ENCODE measurements around the gene ADTRP. TPM values are rescaled to one million over a fixed set of nuclear protein-coding genes. Genes with fewer than 3 reads are reported as not detected.
"Not testable (repeated sequence)": the region's sequence is repeated elsewhere in the genome, so short reads cannot be mapped to it uniquely, and the experiment has no call there.

Gene ADTRP
- total RNA-seq, 1 donor from 2014 or later, result 0.35 TPM

- H3K4me1 Mint-ChIP-seq (ENCODE audit: low read depth), result peaks cover 8% of the 10 kb centered on the region
- H3K27ac Mint-ChIP-seq (ENCODE audit: unreplicated experiment), result no peak overlapping the region
- no peak overlapping the region for H3K4me3 Mint-ChIP-seq (ENCODE audit: unreplicated experiment)
- H3K9me3 Mint-ChIP-seq (ENCODE audit: low read depth), result peaks cover 6% of the 10 kb centered on the region
- no peak for DNase-seq (ENCODE audit: low spot score)
- no peaks in the 10 kb centered on the region for H3K36me3 Mint-ChIP-seq (ENCODE audit: low read depth)
- no peak for TF ChIP-seq CTCF (IDR thresholded peaks at IDR 0.05)
- H3K27me3 Mint-ChIP-seq (ENCODE audit: low read depth), result no peaks in the 10 kb centered on the region
These were observed 79.0 kb downstream of the ADTRP start for GRCh38 chr6:11699576-11699975.

GRCh38 chr6:11692451-11693376 is 85.9 kb downstream of the ADTRP start:
- H3K36me3 Mint-ChIP-seq (ENCODE audit: low read depth), result no peaks in the 10 kb centered on the region
- DNase-seq (ENCODE audit: low spot score), result no peak
- no peaks in the 10 kb centered on the region for H3K4me1 Mint-ChIP-seq (ENCODE audit: low read depth)
- H3K27me3 Mint-ChIP-seq (ENCODE audit: low read depth), result no peaks in the 10 kb centered on the region
- no peak for TF ChIP-seq CTCF (IDR thresholded peaks at IDR 0.05)
- no peak overlapping the region for H3K4me3 Mint-ChIP-seq (ENCODE audit: unreplicated experiment)
- H3K9me3 Mint-ChIP-seq (ENCODE audit: low read depth), result peaks cover 13% of the 10 kb centered on the region
- H3K27ac Mint-ChIP-seq (ENCODE audit: unreplicated experiment), result no peak overlapping the region

GRCh38 chr6:11689847-11690246 is 88.8 kb downstream of the ADTRP start:
- TF ChIP-seq CTCF (IDR thresholded peaks at IDR 0.05), result no peak
- peaks cover 6% of the 10 kb centered on the region for H3K9me3 Mint-ChIP-seq (ENCODE audit: low read depth)
- H3K27ac Mint-ChIP-seq (ENCODE audit: unreplicated experiment), result no peak overlapping the region
- H3K27me3 Mint-ChIP-seq (ENCODE audit: low read depth), result no peaks in the 10 kb centered on the region
- H3K4me1 Mint-ChIP-seq (ENCODE audit: low read depth), result peaks cover 17% of the 10 kb centered on the region
- H3K36me3 Mint-ChIP-seq (ENCODE audit: low read depth), result no peaks in the 10 kb centered on the region
- H3K4me3 Mint-ChIP-seq (ENCODE audit: unreplicated experiment), result no peak overlapping the region
- no peak for DNase-seq (ENCODE audit: low spot score)

- not testable (repeated sequence) for DNase-seq (ENCODE audit: low spot score); H3K27ac Mint-ChIP-seq (ENCODE audit: unreplicated experiment); H3K9me3 Mint-ChIP-seq (ENCODE audit: low read depth); H3K27me3 Mint-ChIP-seq (ENCODE audit: low read depth); H3K4me3 Mint-ChIP-seq (ENCODE audit: unreplicated experiment); H3K36me3 Mint-ChIP-seq (ENCODE audit: low read depth)
- peaks cover 20% of the 10 kb centered on the region for H3K4me1 Mint-ChIP-seq (ENCODE audit: low read depth)
These were observed 89.2 kb downstream of the ADTRP start for GRCh38 chr6:11689400-11689799.

- Mint-ChIP-seq H3K4me1 (ENCODE audit: low read depth) (peaks cover 20% of the 10 kb centered on the region), H3K27ac (ENCODE audit: unreplicated experiment) (no peak overlapping the region), H3K36me3 (ENCODE audit: low read depth) (no peaks in the 10 kb centered on the region), H3K4me3 (ENCODE audit: unreplicated experiment) (no peak overlapping the region), H3K9me3 (ENCODE audit: low read depth) (peaks cover 6% of the 10 kb centered on the region), H3K27me3 (ENCODE audit: low read depth) (no peaks in the 10 kb centered on the region)
- no peak for DNase-seq (ENCODE audit: low spot score)
- no peak for TF ChIP-seq CTCF (IDR thresholded peaks at IDR 0.05)
These were observed 90.2 kb downstream of the ADTRP start for GRCh38 chr6:11688425-11688709.
